CD14-positive monocyte (primary cell): ENCODE data around the gene TACC2. TPM values are rescaled to one million over a fixed set of nuclear protein-coding genes. Genes with fewer than 3 reads are reported as not detected.

Experiments used
- DNase-seq, 3 donors: peaks; one replicate each; pipeline ENCODE4 v3.0.0-alpha.2; 2011 to 2022
- H2AFZ ChIP-seq: 2 replicates; pipeline ENCODE4 v1.6.0; 2012; ENCODE audit warnings: mild to moderate bottlenecking, low read depth, low read length, inconsistent platforms; ENCODE audit not compliant: insufficient read depth, poor library complexity, severe bottlenecking
- H3K27ac ChIP-seq, 2 donors: 1 replicate in 1 of 2; 2 replicates in 1 of 2; pipeline ENCODE4 v1.5.1; 2012 to 2013; ENCODE audit warnings: low read length in 2 of 2, control low read depth in 1 of 2, inconsistent platforms in 1 of 2, low read depth in 1 of 2, mild to moderate bottlenecking in 1 of 2
- H3K27me3 ChIP-seq, 2 donors: one replicate each; pipeline versions ENCODE4 v1.6.0 to v1.6.1; 2011 to 2013; ENCODE audit warnings: low read length in 2 of 2; ENCODE audit not compliant: control insufficient read depth in 2 of 2, insufficient read depth in 2 of 2
- H3K36me3 ChIP-seq, 2 donors: replicated peaks in 1 of 2; 1 replicate in 1 of 2; 2 replicates in 1 of 2; pipeline versions ENCODE4 v1.5.1 to v1.6.1; 2012 to 2013; ENCODE audit warnings: low read length in 2 of 2, control low read depth in 1 of 2, inconsistent platforms in 1 of 2, mild to moderate bottlenecking in 1 of 2; ENCODE audit not compliant: insufficient read depth in 2 of 2, control insufficient read depth in 1 of 2
- H3K4me1 ChIP-seq, 2 donors: 1 replicate in 1 of 2; 2 replicates in 1 of 2; pipeline versions ENCODE4 v1.5.1 to v1.6.1; 2012 to 2013; ENCODE audit warnings: low read length in 2 of 2, control low read depth in 1 of 2, inconsistent platforms in 1 of 2, mild to moderate bottlenecking in 1 of 2, moderate library complexity in 1 of 2; ENCODE audit not compliant: insufficient read depth in 2 of 2, control insufficient read depth in 1 of 2
- H3K4me2 ChIP-seq: replicated peaks from 2 replicates; pipeline ENCODE3; 2012; ENCODE audit warnings: low read length, moderate library complexity, mild to moderate bottlenecking; ENCODE audit not compliant: poor library complexity, severe bottlenecking; ENCODE audit errors: extremely low read depth
- H3K4me3 ChIP-seq, 3 experiments: fragments of 200-600 bp in 1 of 3; sonication (generic) in 1 of 3; replicated peaks in 1 of 3; 1 replicate in 2 of 3; 2 replicates in 1 of 3; pipeline ENCODE4 v1.5.1; 2011 to 2013; ENCODE audit warnings: low read length in 3 of 3, mild to moderate bottlenecking in 3 of 3, control low read depth in 2 of 3, low read depth in 2 of 3, inconsistent platforms in 1 of 3, moderate library complexity in 1 of 3
- H3K79me2 ChIP-seq: 2 replicates; pipeline ENCODE4 v1.6.0; 2012; ENCODE audit warnings: mild to moderate bottlenecking, control low read depth, inconsistent platforms, low read length, moderate library complexity; ENCODE audit not compliant: insufficient read depth
- H3K9ac ChIP-seq: 2 replicates; pipeline ENCODE4 v1.6.0; 2017; ENCODE audit warnings: low read length, mild to moderate bottlenecking; ENCODE audit not compliant: insufficient read depth, poor library complexity, severe bottlenecking
- H3K9me3 ChIP-seq, 2 donors: replicated peaks in 1 of 2; 1 replicate in 1 of 2; 2 replicates in 1 of 2; pipeline versions ENCODE4 v1.5.1 to v1.6.1; 2012 to 2013; ENCODE audit warnings: low read length in 2 of 2, control low read depth in 1 of 2; ENCODE audit not compliant: control insufficient read depth in 1 of 2, insufficient read depth in 1 of 2
- H4K20me1 ChIP-seq: 2 replicates; pipeline ENCODE4 v1.6.0; 2012; ENCODE audit warnings: mild to moderate bottlenecking, low read length, control low read depth, moderate library complexity; ENCODE audit not compliant: insufficient read depth
- H3K27ac Mint-ChIP-seq, 7 donors: one replicate each; pipeline ENCODE4 v1.8.0; 2020; ENCODE audit warnings: mild to moderate bottlenecking in 7 of 7, mixed read lengths in 7 of 7, moderate library complexity in 6 of 7, inconsistent platforms in 2 of 7
- H3K27me3 Mint-ChIP-seq, 3 donors: one replicate each; pipeline ENCODE4 v1.8.0; 2021 to 2022; ENCODE audit warnings: low read depth in 3 of 3, mild to moderate bottlenecking in 3 of 3, mixed read lengths in 3 of 3, moderate library complexity in 3 of 3, inconsistent platforms in 1 of 3
- H3K36me3 Mint-ChIP-seq, 2 donors: one replicate each; pipeline ENCODE4 v1.8.0; 2020; ENCODE audit warnings: mixed read lengths in 2 of 2, inconsistent platforms in 1 of 2, mild to moderate bottlenecking in 1 of 2
- H3K4me1 Mint-ChIP-seq: one replicate; pipeline ENCODE4 v1.8.0; 2020; ENCODE audit warnings: mild to moderate bottlenecking, mixed read lengths
- H3K4me3 Mint-ChIP-seq, 2 donors: one replicate each; pipeline ENCODE4 v1.8.0; 2020; ENCODE audit warnings: mild to moderate bottlenecking in 2 of 2, mixed read lengths in 2 of 2, moderate library complexity in 1 of 2
- H3K9me3 Mint-ChIP-seq, 7 donors: one replicate each; pipeline ENCODE4 v1.8.0; 2020 to 2022; ENCODE audit warnings: mixed read lengths in 7 of 7, mild to moderate bottlenecking in 6 of 7, moderate library complexity in 6 of 7, inconsistent platforms in 2 of 7
- WGBS: methylation state at CpG from one replicate; pipeline ENCODE4 v1.1.5; 2013; ENCODE audit warnings: missing lambda C conversion rate; ENCODE audit not compliant: insufficient coverage; 5-methylcytosine and 5-hydroxymethylcytosine counted together
- intact Hi-C, 2 donors: fragments of 100-400 bp; cut with micrococcal nuclease; formaldehyde crosslinking; loops; one replicate each; pipeline versions ENCODE4 v1.15.0 to v1.15.1; 2023
- polyA plus RNA-seq, 3 donors: library from polyadenylated mRNA; depleted of rRNA in 1 of 3; unstranded in 2 of 3; stranded (reverse) in 1 of 3; fragments of 300-500 nt in 2 of 3; fragments of >200 nt in 1 of 3; fragmentation: Illumina TruSeq in 2 of 3; gene quantifications; 1 replicate in 2 of 3; 2 replicates in 1 of 3; pipeline ENCODE4 v1.2.3, GENCODE V29; 2012 to 2021
- TF ChIP-seq, protein P1 (sequence below): fragments of 200-600 bp; IDR thresholded peaks from one replicate; pipeline ENCODE4 v1.8.0; 2022; ENCODE audit warnings: antibody characterized with exemption, mild to moderate bottlenecking

Gene TACC2
- polyA plus RNA-seq, 3 donors, result 0.03 TPM; not detected in 2

DNA sequence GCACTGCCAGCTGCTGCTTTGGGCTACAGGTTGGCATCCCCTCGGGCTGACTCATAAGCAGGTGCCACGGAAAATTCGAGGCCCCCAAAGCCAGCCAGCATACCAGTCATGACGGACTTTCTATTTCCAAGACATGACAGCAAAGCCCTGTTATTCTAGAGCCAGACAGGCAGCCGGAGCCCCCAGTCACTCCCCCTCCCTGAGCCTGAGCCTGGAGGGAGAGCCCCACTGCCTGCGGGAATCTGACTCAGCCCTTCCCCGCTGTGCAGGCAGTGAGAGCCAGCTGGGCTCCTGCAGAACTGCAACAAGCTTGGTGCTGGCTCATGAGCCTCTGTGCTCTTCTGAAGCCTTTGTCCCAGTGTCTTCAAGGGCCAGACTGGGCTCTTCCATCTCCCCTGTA, 297.9 kb downstream of the TACC2 start:
- H3K4me2 ChIP-seq, result no peak overlapping the region

DNA sequence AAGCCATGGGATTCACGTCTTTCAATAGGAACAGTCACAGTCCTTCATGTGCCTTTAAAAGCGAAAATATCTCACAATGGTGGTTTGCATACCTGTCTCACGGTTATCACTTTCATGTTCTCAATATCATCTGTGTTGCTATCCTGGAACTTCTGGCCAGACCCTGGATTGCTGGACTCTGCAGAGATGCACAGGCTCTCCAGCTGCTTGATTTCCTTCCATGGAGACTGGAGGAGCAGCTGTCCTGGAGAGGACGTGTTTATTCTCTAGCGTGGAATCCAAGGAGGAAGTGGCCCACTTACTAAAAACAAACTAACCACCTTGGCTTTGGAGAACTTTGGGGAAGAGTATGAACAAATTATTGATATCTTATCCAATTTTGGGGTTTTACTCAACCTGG, 298.6 kb downstream of the TACC2 start:
- TF ChIP-seq, protein P1, sequence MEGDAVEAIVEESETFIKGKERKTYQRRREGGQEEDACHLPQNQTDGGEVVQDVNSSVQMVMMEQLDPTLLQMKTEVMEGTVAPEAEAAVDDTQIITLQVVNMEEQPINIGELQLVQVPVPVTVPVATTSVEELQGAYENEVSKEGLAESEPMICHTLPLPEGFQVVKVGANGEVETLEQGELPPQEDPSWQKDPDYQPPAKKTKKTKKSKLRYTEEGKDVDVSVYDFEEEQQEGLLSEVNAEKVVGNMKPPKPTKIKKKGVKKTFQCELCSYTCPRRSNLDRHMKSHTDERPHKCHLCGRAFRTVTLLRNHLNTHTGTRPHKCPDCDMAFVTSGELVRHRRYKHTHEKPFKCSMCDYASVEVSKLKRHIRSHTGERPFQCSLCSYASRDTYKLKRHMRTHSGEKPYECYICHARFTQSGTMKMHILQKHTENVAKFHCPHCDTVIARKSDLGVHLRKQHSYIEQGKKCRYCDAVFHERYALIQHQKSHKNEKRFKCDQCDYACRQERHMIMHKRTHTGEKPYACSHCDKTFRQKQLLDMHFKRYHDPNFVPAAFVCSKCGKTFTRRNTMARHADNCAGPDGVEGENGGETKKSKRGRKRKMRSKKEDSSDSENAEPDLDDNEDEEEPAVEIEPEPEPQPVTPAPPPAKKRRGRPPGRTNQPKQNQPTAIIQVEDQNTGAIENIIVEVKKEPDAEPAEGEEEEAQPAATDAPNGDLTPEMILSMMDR, result no peak
- Histone ChIP-seq H3K9ac (no peak overlapping the region), H3K36me3 (no peaks in the 10 kb centered on the region), H2AFZ (no peak overlapping the region), H3K4me2 (no peak overlapping the region), H3K9me3 (no peaks in the 10 kb centered on the region), H3K27ac (no peak overlapping the region), H3K4me3 (no peak overlapping the region), H3K27me3 (no peaks in the 10 kb centered on the region), H4K20me1 (no peaks in the 10 kb centered on the region), H3K79me2 (no peaks in the 10 kb centered on the region), H3K4me1 (no peaks in the 10 kb centered on the region)
- no peak for DNase-seq
- Mint-ChIP-seq H3K4me3 (no peak overlapping the region), H3K4me1 (no peaks in the 10 kb centered on the region), H3K36me3 (no peaks in the 10 kb centered on the region), H3K27me3 (peaks cover 0 to 5% (median 2%) of the 10 kb centered on the region in 3 donors), H3K9me3 (no peaks in the 10 kb centered on the region), H3K27ac (no peak overlapping the region)
- 93% methylated on average over 3 of the region's 5 CpGs for WGBS
- intact Hi-C loops, result no loop called here

More for the DNA sequence above, 297.9 kb downstream of the TACC2 start:
- no peaks in the 10 kb centered on the region for H3K36me3 Mint-ChIP-seq
- intact Hi-C loops, result no loop called here
- Histone ChIP-seq H2AFZ (no peak overlapping the region), H3K27me3 (no peaks in the 10 kb centered on the region), H3K79me2 (no peaks in the 10 kb centered on the region), H3K4me1 (no peaks in the 10 kb centered on the region), H3K27ac (no peak overlapping the region), H3K9me3 (no peaks in the 10 kb centered on the region), H3K4me3 (no peak overlapping the region), H4K20me1 (no peaks in the 10 kb centered on the region), H3K9ac (no peak overlapping the region), H3K36me3 (no peaks in the 10 kb centered on the region)
- TF ChIP-seq, protein P1, result no peak
- H3K27me3 Mint-ChIP-seq, result peaks cover 0 to 5% (median 2%) of the 10 kb centered on the region in 3 donors
- H3K9me3 Mint-ChIP-seq, result peaks cover 0 to 2% (median 0%) of the 10 kb centered on the region in 7 donors
- WGBS, result 87% methylated on average over 7 of the region's 7 CpGs
- no peak overlapping the region for H3K4me3 Mint-ChIP-seq
- no peaks in the 10 kb centered on the region for H3K4me1 Mint-ChIP-seq
- no peak overlapping the region for H3K27ac Mint-ChIP-seq
- DNase-seq, result no peak
